CD4-positive, alpha-beta T cell treated with Interleukin-6 for 4 hours (primary cell): ENCODE results near the gene COL6A2.
"Not testable (repeated sequence)": the region's sequence is repeated elsewhere in the genome, so short reads cannot be mapped to it uniquely, and the experiment has no call there.

Experiments used
- DNase-seq: peaks from one replicate; pipeline ENCODE4 v3.0.0-alpha.2; 2020; ENCODE audit warnings: mixed read lengths

Gene COL6A2

GRCh38 chr21:46061063-46061462 is 36.8 kb upstream of the COL6A2 start:
- DNase-seq, result no peak

GRCh38 chr21:46061518-46061917 is 36.4 kb upstream of the COL6A2 start:
- DNase-seq, result no peak

- DNase-seq, result no peak
Measured at GRCh38 chr21:46061950-46062349, 36.0 kb upstream of the COL6A2 start.

- DNase-seq, result no peak
Measured at GRCh38 chr21:46062471-46063211, 35.3 kb upstream of the COL6A2 start.

- no peak for DNase-seq
Measured at GRCh38 chr21:46063227-46063626, 34.7 kb upstream of the COL6A2 start.

- no peak for DNase-seq
Measured at GRCh38 chr21:46063734-46064680, 33.9 kb upstream of the COL6A2 start.

GRCh38 chr21:46064870-46065214 is 33.1 kb upstream of the COL6A2 start:
- no peak for DNase-seq

- DNase-seq, result no peak
Measured at GRCh38 chr21:46065215-46065913, 32.5 kb upstream of the COL6A2 start.

GRCh38 chr21:46065914-46066551 is 31.9 kb upstream of the COL6A2 start:
- no peak for DNase-seq

- no peak for DNase-seq
Measured at GRCh38 chr21:46066591-46067331, 31.2 kb upstream of the COL6A2 start.

- no peak for DNase-seq
Measured at GRCh38 chr21:46067505-46068201, 30.3 kb upstream of the COL6A2 start.

- DNase-seq, result no peak
Measured at GRCh38 chr21:46068516-46069079, 29.3 kb upstream of the COL6A2 start.

GRCh38 chr21:46069166-46069565 is 28.7 kb upstream of the COL6A2 start:
- DNase-seq, result no peak

GRCh38 chr21:46069719-46070279 is 28.1 kb upstream of the COL6A2 start:
- no peak for DNase-seq

GRCh38 chr21:46071082-46071481 is 26.8 kb upstream of the COL6A2 start:
- no peak for DNase-seq

GRCh38 chr21:46076724-46077123 is 21.2 kb upstream of the COL6A2 start:
- DNase-seq, result not testable (repeated sequence)

GRCh38 chr21:46077674-46078101 is 20.2 kb upstream of the COL6A2 start:
- no peak for DNase-seq

- no peak for DNase-seq
Measured at GRCh38 chr21:46078322-46078977, 19.5 kb upstream of the COL6A2 start.

GRCh38 chr21:46078978-46079351 is 18.9 kb upstream of the COL6A2 start:
- no peak for DNase-seq
